ENCODE results near the gene NTRK2. TPM values are rescaled to one million over a fixed set of nuclear protein-coding genes. Genes with fewer than 3 reads are reported as not detected.

NTRK2 gene
- total and polyA plus RNA-seq, 4 experiments from 2014 or later = 0.11 to 0.18 (median 0.12) TPM; not detected in 1

DNA sequence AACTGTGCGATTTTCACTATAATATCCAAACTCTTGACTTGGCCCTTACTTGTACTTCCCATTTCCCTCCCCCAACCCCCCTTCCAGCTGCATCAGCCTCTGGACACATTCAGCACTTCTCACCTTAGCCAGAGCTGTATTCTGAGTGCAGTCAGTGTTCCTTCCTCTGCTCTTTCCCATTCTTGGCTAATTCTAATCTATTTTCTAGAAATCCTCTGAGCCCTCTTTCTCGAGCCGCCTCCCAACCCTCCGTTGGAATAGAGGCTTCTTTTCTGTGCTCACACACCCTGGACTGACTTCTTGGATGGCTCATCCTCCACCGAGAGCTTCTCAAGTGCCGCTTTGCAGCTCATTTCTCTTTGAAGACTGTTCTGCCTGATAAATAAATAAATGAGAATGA is 188.8 kb downstream of the NTRK2 start:
- no peaks in the 10 kb centered on the region for H3K36me3 Mint-ChIP-seq
- peaks cover 0 to 2% of the 10 kb centered on the region in 2 donors for H3K27me3 Mint-ChIP-seq
- H3K27ac Mint-ChIP-seq = no peak overlapping the region
- H3K4me1 Mint-ChIP-seq = no peaks in the 10 kb centered on the region
- ChIA-PET POLR2A (ENCODE audit: partially characterized antibody) (no interaction called here), CTCF (ENCODE audit: partially characterized antibody) (no interaction called here)
- intact Hi-C loops (cut with micrococcal nuclease) = no loop called here
- no peak for DNase-seq
- H3K9me3 ChIP-seq (ENCODE audit: control insufficient read depth in 1 of 2, low read length in 2 of 2) = no peaks in the 10 kb centered on the region
- H3K9me3 Mint-ChIP-seq = no peaks in the 10 kb centered on the region
- no peak overlapping the region for H3K4me3 ChIP-seq (ENCODE audit: low read length in 2 of 2)
- no peak overlapping the region for H3K4me3 Mint-ChIP-seq
- H3K36me3 ChIP-seq (ENCODE audit: insufficient read depth, low read length) = no peaks in the 10 kb centered on the region
- no peaks in the 10 kb centered on the region for H3K27me3 ChIP-seq (ENCODE audit: insufficient read depth, low read length)
- no peaks in the 10 kb centered on the region for H3K4me1 ChIP-seq (ENCODE audit: insufficient read depth, low read length)
- no peak overlapping the region for H3K27ac ChIP-seq (ENCODE audit: low read depth, low read length)

DNA sequence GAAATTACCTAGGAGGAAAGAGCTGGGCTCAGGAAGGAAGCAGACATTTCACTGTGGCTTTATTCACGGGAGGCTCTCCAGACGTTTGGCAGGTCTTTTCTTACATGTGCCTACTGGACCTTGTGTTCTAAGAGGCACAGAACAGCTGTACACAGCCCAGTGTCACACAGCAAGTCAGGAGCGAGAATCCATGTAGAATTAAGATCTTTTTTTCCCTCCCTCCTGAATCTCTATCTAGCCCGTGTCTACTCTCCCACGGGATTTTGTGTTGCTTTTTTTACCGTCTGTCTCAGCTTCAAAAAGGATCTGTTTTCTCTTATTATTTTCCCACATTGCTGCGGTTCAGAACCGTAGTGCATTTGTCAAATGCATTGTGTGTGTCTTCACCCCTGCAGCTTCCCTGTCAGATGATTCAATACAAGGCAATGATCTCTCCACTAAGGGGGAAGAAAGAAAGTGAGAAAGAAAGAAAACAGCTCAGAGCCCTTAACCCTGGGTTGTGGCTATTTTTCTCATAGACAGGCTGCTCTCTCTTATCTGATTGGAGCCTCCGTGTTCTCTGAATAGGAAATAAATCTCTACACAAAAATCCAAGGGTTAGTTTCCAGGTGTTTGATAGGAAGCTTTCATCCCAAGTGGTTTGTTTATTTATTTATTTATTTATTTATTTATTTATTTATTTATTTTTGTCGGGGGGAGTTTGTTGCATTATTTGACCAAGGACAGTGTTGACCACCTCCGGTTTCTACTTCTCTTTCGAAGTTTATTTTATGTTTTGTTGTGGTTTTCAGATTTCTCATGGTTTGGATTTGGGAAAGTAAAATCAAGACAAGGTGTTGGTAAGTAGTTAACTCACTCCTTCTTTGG is 191.0 kb downstream of the NTRK2 start:
- CTCF ChIA-PET (ENCODE audit: partially characterized antibody) = no interaction called here
- no peak overlapping the region for H3K4me3 Mint-ChIP-seq
- H3K36me3 Mint-ChIP-seq = no peaks in the 10 kb centered on the region
- Histone ChIP-seq H3K36me3 (ENCODE audit: insufficient read depth, low read length) (no peaks in the 10 kb centered on the region), H3K27me3 (ENCODE audit: insufficient read depth, low read length) (no peaks in the 10 kb centered on the region), H3K27ac (ENCODE audit: low read depth, low read length) (no peak overlapping the region), H3K4me1 (ENCODE audit: insufficient read depth, low read length) (no peaks in the 10 kb centered on the region), H3K4me3 (ENCODE audit: low read length in 2 of 2) (no peak overlapping the region), H3K9me3 (ENCODE audit: control insufficient read depth in 1 of 2, low read length in 2 of 2) (no peaks in the 10 kb centered on the region)
- no peak for DNase-seq
- intact Hi-C loops (cut with micrococcal nuclease) = no loop called here
- H3K27me3 Mint-ChIP-seq = peaks cover 0 to 2% of the 10 kb centered on the region in 2 donors
- no peaks in the 10 kb centered on the region for H3K9me3 Mint-ChIP-seq
- no peaks in the 10 kb centered on the region for H3K4me1 Mint-ChIP-seq
- no peak overlapping the region for H3K27ac Mint-ChIP-seq
- POLR2A ChIA-PET (ENCODE audit: partially characterized antibody) = no interaction called here

DNA sequence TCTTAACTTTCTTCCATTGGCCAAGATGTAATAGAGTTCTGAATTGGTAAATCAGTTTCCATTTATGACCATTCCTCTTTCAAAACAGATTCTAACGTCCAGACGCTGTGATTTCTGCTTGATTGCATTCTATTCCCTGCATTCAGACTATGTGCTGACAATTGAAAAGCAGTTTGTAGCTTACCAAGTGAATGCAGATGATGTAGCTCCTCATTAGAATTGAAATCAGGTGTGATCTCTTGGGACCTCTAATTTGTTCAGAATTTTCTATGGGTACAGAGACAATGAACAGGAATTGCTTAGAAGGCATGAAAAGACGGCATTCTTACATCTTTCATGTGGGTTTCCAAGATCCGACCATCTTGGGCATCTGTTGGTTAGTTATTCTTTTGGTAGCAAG is 191.9 kb downstream of the NTRK2 start:
- H3K36me3 Mint-ChIP-seq = no peaks in the 10 kb centered on the region
- DNase-seq = no peak
- no peak overlapping the region for H3K4me3 Mint-ChIP-seq
- H3K9me3 Mint-ChIP-seq = peaks cover 0 to 2% (median 0%) of the 10 kb centered on the region in 8 donors
- no peaks in the 10 kb centered on the region for H3K4me1 ChIP-seq (ENCODE audit: insufficient read depth, low read length)
- intact Hi-C loops (cut with micrococcal nuclease) = no loop called here
- H3K9me3 ChIP-seq (ENCODE audit: control insufficient read depth in 1 of 2, low read length in 2 of 2) = no peaks in the 10 kb centered on the region
- no peak overlapping the region for H3K27ac Mint-ChIP-seq
- H3K4me1 Mint-ChIP-seq = no peaks in the 10 kb centered on the region
- H3K4me3 ChIP-seq (ENCODE audit: low read length in 2 of 2) = no peak overlapping the region
- no peaks in the 10 kb centered on the region for H3K27me3 ChIP-seq (ENCODE audit: insufficient read depth, low read length)
- ChIA-PET POLR2A (ENCODE audit: partially characterized antibody) (no interaction called here), CTCF (ENCODE audit: partially characterized antibody) (no interaction called here)
- no peaks in the 10 kb centered on the region for H3K36me3 ChIP-seq (ENCODE audit: insufficient read depth, low read length)
- peaks cover 0 to 2% of the 10 kb centered on the region in 2 donors for H3K27me3 Mint-ChIP-seq
- no peak overlapping the region for H3K27ac ChIP-seq (ENCODE audit: low read depth, low read length)

DNA sequence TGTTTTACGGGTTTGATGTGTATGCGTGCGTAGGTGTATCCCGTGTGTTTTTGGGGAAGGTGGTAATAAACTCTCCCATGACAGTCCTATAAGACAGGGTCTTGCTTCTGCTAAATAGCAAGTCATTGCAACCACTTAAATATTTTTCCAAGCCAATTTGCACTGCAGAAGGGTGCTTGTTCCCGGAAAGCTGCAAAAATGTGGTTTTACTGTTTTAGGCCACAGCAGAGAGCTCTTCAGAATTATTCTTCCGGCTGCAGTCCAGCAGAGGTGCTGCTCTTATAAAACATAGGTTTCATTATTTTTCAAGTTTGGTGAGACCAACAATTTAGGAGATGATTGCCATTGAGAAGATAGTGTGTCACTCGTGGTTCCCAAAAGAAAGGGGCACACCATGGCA is 192.8 kb downstream of the NTRK2 start:
- DNase-seq = no peak
- peaks cover 0 to 2% (median 0%) of the 10 kb centered on the region in 8 donors for H3K9me3 Mint-ChIP-seq
- Histone ChIP-seq H3K27ac (ENCODE audit: low read depth, low read length) (no peak overlapping the region), H3K9me3 (ENCODE audit: control insufficient read depth in 1 of 2, low read length in 2 of 2) (no peaks in the 10 kb centered on the region), H3K27me3 (ENCODE audit: insufficient read depth, low read length) (no peaks in the 10 kb centered on the region), H3K4me3 (ENCODE audit: low read length in 2 of 2) (no peak overlapping the region), H3K4me1 (ENCODE audit: insufficient read depth, low read length) (no peaks in the 10 kb centered on the region), H3K36me3 (ENCODE audit: insufficient read depth, low read length) (no peaks in the 10 kb centered on the region)
- peaks cover 0 to 2% of the 10 kb centered on the region in 2 donors for H3K27me3 Mint-ChIP-seq
- H3K4me3 Mint-ChIP-seq = no peak overlapping the region
- no peaks in the 10 kb centered on the region for H3K4me1 Mint-ChIP-seq
- no peak overlapping the region for H3K27ac Mint-ChIP-seq
- CTCF ChIA-PET (ENCODE audit: partially characterized antibody) = no interaction called here
- POLR2A ChIA-PET (ENCODE audit: partially characterized antibody) = no interaction called here
- no peaks in the 10 kb centered on the region for H3K36me3 Mint-ChIP-seq
- intact Hi-C loops (cut with micrococcal nuclease) = no loop called here

DNA sequence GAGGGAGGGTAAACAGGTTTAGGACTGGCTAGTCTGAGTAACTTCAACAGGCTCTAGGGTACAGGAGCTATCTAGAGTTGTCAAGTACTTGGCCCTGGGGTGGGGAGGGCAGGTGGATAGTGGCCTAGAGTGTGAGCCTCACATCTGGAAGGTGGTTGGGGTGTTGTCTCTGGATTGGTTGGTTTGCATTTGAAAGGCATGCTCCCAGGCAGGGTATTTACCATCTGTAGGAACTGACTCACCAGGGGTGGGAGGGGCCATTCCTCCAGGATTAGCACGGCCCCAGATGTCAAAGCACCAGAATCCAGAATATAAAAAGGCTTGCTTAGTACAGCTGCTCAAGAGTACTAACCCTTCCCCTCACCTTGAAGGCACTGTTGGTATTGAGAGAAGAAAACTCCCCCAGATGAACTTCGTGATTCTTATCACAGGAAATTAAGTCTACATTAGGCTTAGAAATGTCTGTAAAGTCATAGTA is 193.3 kb downstream of the NTRK2 start:
- no peak for DNase-seq
- Histone ChIP-seq H3K9me3 (ENCODE audit: control insufficient read depth in 1 of 2, low read length in 2 of 2) (no peaks in the 10 kb centered on the region), H3K27ac (ENCODE audit: low read depth, low read length) (no peak overlapping the region), H3K27me3 (ENCODE audit: insufficient read depth, low read length) (no peaks in the 10 kb centered on the region), H3K4me1 (ENCODE audit: insufficient read depth, low read length) (no peaks in the 10 kb centered on the region), H3K4me3 (ENCODE audit: low read length in 2 of 2) (no peak overlapping the region), H3K36me3 (ENCODE audit: insufficient read depth, low read length) (no peaks in the 10 kb centered on the region)
- intact Hi-C loops (cut with micrococcal nuclease) = no loop called here
- ChIA-PET CTCF (ENCODE audit: partially characterized antibody) (no interaction called here), POLR2A (ENCODE audit: partially characterized antibody) (no interaction called here)
- H3K4me3 Mint-ChIP-seq = no peak overlapping the region
- H3K9me3 Mint-ChIP-seq = peaks cover 0 to 2% (median 0%) of the 10 kb centered on the region in 8 donors
- peaks cover 0 to 2% of the 10 kb centered on the region in 2 donors for H3K27me3 Mint-ChIP-seq
- no peaks in the 10 kb centered on the region for H3K4me1 Mint-ChIP-seq
- no peak overlapping the region for H3K27ac Mint-ChIP-seq
- no peaks in the 10 kb centered on the region for H3K36me3 Mint-ChIP-seq

DNA sequence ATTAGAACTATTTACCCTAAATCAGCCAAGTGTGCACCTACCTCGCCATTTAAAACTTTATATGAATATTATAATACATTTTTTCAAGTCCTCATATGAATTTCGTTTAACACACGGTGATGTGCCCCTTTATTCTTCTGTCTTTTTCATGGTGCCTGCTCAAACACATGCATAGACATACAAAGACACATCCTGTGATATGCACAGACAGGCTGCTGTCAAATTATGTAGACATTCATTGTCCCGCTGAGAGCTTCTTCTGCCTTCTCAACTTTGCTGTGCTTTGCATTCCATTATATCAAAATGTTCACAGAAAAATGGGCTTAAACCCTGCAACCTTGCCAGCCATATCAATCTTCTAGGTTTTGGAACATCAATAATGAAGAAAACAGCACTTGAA is 193.8 kb downstream of the NTRK2 start:
- intact Hi-C loops (cut with micrococcal nuclease) = no loop called here
- Histone ChIP-seq H3K4me3 (ENCODE audit: low read length in 2 of 2) (no peak overlapping the region), H3K9me3 (ENCODE audit: control insufficient read depth in 1 of 2, low read length in 2 of 2) (no peaks in the 10 kb centered on the region), H3K27ac (ENCODE audit: low read depth, low read length) (no peak overlapping the region), H3K27me3 (ENCODE audit: insufficient read depth, low read length) (no peaks in the 10 kb centered on the region), H3K4me1 (ENCODE audit: insufficient read depth, low read length) (no peaks in the 10 kb centered on the region), H3K36me3 (ENCODE audit: insufficient read depth, low read length) (no peaks in the 10 kb centered on the region)
- H3K36me3 Mint-ChIP-seq = no peaks in the 10 kb centered on the region
- DNase-seq = no peak
- no peak overlapping the region for H3K4me3 Mint-ChIP-seq
- ChIA-PET CTCF (ENCODE audit: partially characterized antibody) (no interaction called here), POLR2A (ENCODE audit: partially characterized antibody) (no interaction called here)
- peaks cover 0 to 2% (median 0%) of the 10 kb centered on the region in 8 donors for H3K9me3 Mint-ChIP-seq
- no peak overlapping the region for H3K27ac Mint-ChIP-seq
- H3K4me1 Mint-ChIP-seq = no peaks in the 10 kb centered on the region
- no peaks in the 10 kb centered on the region for H3K27me3 Mint-ChIP-seq

DNA sequence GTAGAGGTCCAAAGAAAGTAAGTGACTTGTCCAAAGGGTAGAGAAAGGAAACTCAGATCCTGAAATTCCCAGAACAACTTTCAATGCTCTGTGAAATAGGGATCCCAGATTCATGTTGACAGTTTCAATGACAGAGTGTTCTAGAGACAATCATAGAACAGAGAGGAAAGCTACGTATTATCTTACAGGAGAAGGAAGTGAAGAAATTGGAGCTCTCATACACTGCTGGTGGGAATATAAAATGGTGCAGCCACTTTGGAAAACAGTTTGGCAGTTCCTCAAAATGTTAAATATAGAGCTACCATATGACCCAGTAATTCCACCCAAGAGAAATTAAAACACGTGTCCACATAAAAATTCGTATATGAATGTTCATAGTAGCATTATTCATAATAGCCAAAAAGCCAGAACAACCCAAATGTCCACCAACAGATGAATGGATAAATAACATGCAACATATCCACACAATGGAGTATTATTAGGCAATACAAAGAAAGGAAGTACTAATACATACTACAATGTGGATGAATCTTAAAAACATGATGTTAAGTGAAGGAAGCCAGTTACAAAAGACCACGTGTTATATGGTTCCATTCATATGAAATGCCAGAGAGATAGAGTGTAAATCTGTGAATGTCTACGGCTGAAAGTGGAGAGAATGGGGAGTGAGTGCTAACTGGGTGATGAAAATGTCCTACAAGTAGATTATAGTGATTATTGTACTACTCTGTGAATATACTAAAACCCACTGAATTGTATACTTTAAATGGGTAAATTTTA is 197.1 kb downstream of the NTRK2 start:
- Mint-ChIP-seq H3K27ac (no peak overlapping the region), H3K36me3 (no peaks in the 10 kb centered on the region), H3K9me3 (peaks cover 0 to 2% (median 0%) of the 10 kb centered on the region in 8 donors), H3K4me1 (no peaks in the 10 kb centered on the region), H3K4me3 (no peak overlapping the region), H3K27me3 (no peaks in the 10 kb centered on the region)
- H3K4me1 ChIP-seq (ENCODE audit: insufficient read depth, low read length) = no peaks in the 10 kb centered on the region
- no peaks in the 10 kb centered on the region for H3K36me3 ChIP-seq (ENCODE audit: insufficient read depth, low read length)
- POLR2A ChIA-PET (ENCODE audit: partially characterized antibody) = no interaction called here
- no peak overlapping the region for H3K4me3 ChIP-seq (ENCODE audit: low read length in 2 of 2)
- no peak overlapping the region for H3K27ac ChIP-seq (ENCODE audit: low read depth, low read length)
- CTCF ChIA-PET (ENCODE audit: partially characterized antibody) = no interaction called here
- no peaks in the 10 kb centered on the region for H3K9me3 ChIP-seq (ENCODE audit: control insufficient read depth in 1 of 2, low read length in 2 of 2)
- intact Hi-C loops (cut with micrococcal nuclease) = no loop called here
- DNase-seq = no peak
- no peaks in the 10 kb centered on the region for H3K27me3 ChIP-seq (ENCODE audit: insufficient read depth, low read length)

Measured in CD4-positive, alpha-beta memory T cell (primary cell).